Endodermal cell (in vitro differentiated cells): ENCODE data around the gene CAND2. TPM values are rescaled to one million over a fixed set of nuclear protein-coding genes. Genes with fewer than 3 reads are reported as not detected.

Experiments
- DNase-seq: peaks from one replicate; pipeline ENCODE4 v3.0.0-alpha.2; 2017
- H3K27ac ChIP-seq: 2 replicates; pipeline ENCODE4 v1.5.1; 2013; ENCODE audit warnings: mild to moderate bottlenecking, low read depth, low read length, moderate library complexity
- H3K27me3 ChIP-seq: 2 replicates; pipeline ENCODE4 v1.6.1; 2013; ENCODE audit warnings: mild to moderate bottlenecking, low read length, moderate library complexity; ENCODE audit not compliant: insufficient read depth, control insufficient read depth, poor library complexity, severe bottlenecking
- H3K36me3 ChIP-seq: 2 replicates; pipeline ENCODE4 v1.7.0; 2013; ENCODE audit warnings: mild to moderate bottlenecking, low read length, moderate library complexity; ENCODE audit not compliant: control insufficient read depth, insufficient read depth
- H3K4me1 ChIP-seq: one replicate; pipeline ENCODE4 v1.7.0; 2013; ENCODE audit warnings: low read length; ENCODE audit not compliant: control insufficient read depth, insufficient read depth
- H3K4me3 ChIP-seq: 2 replicates; pipeline ENCODE4 v1.5.1; 2013; ENCODE audit warnings: mild to moderate bottlenecking, low read length, moderate library complexity
- H3K9ac ChIP-seq: 2 replicates; pipeline ENCODE4 v1.6.1; 2013; ENCODE audit warnings: mild to moderate bottlenecking, low read length, moderate library complexity; ENCODE audit not compliant: poor library complexity, severe bottlenecking; ENCODE audit errors: extremely low read depth
- H3K9me3 ChIP-seq: 2 replicates; pipeline ENCODE4 v1.6.1; 2013; ENCODE audit warnings: mild to moderate bottlenecking, low read length, moderate library complexity; ENCODE audit not compliant: control insufficient read depth
- H3K27ac Mint-ChIP-seq: 2 replicates; pipeline ENCODE4 v1.8.0; 2020; ENCODE audit warnings: mixed read lengths
- H3K27me3 Mint-ChIP-seq: 2 replicates; pipeline ENCODE4 v1.8.0; 2021; ENCODE audit warnings: mild to moderate bottlenecking, mixed read lengths; ENCODE audit not compliant: insufficient read depth
- H3K36me3 Mint-ChIP-seq: 2 replicates; pipeline ENCODE4 v1.8.0; 2020; ENCODE audit warnings: low read depth, mixed read lengths
- H3K4me1 Mint-ChIP-seq: 2 replicates; pipeline ENCODE4 v1.8.0; 2020; ENCODE audit warnings: mixed read lengths
- H3K4me3 Mint-ChIP-seq: 2 replicates; pipeline ENCODE4 v1.8.0; 2020; ENCODE audit warnings: mild to moderate bottlenecking, moderate library complexity, mixed read lengths
- H3K9me3 Mint-ChIP-seq: 2 replicates; pipeline ENCODE4 v1.8.0; 2020; ENCODE audit warnings: mild to moderate bottlenecking, mixed read lengths
- CTCF ChIP-seq: fragments of 200-600 bp; sonication (generic); conservative IDR thresholded peaks from 2 replicates; pipeline ENCODE4 v1.5.0; 2021; ENCODE audit warnings: antibody characterized with exemption, mild to moderate bottlenecking
- WGBS, 2 experiments: methylation state at CpG; one replicate each; pipeline versions ENCODE4 v1.1.5 to v1.1.7; 2013; ENCODE audit warnings: missing lambda C conversion rate in 2 of 2, mixed read lengths in 1 of 2; ENCODE audit not compliant: insufficient coverage in 1 of 2, insufficient read length in 1 of 2; 5-methylcytosine and 5-hydroxymethylcytosine counted together
- total RNA-seq, 2 donors: library from RNA; stranded (reverse); fragmentation: NEBNext Ultra II Directional in 1 of 2; extraction: Animal tissue kit (Norgen Biotek cat#: 25700) in 1 of 2; gene quantifications; 2 replicates in 1 of 2; 3 replicates in 1 of 2; pipeline ENCODE4 v1.2.1, GENCODE V29; 2021

CAND2 gene
- total RNA-seq, 2 donors from 2014 or later: 7.8 to 15.0 TPM

- H3K27me3 ChIP-seq: no peaks in the 10 kb centered on the region
- WGBS, 2 experiments: 92 to 100% methylated on average over 5 to 8 of the region's 8 CpGs
- H3K27me3 Mint-ChIP-seq: peaks cover 7% of the 10 kb centered on the region
- H3K4me1 ChIP-seq: no peaks in the 10 kb centered on the region
- DNase-seq: peak; percentile 17
- H3K36me3 ChIP-seq: no peaks in the 10 kb centered on the region
- no peak overlapping the region for H3K4me3 ChIP-seq
- peak overlapping the region; percentile 78 for H3K4me3 Mint-ChIP-seq
- H3K9me3 Mint-ChIP-seq: no peaks in the 10 kb centered on the region
- H3K9ac ChIP-seq: no peak overlapping the region
- TF ChIP-seq CTCF: no peak
- H3K36me3 Mint-ChIP-seq: no peaks in the 10 kb centered on the region
- no peak overlapping the region for H3K27ac ChIP-seq
- H3K4me1 Mint-ChIP-seq: no peaks in the 10 kb centered on the region
- H3K9me3 ChIP-seq: no peaks in the 10 kb centered on the region
- H3K27ac Mint-ChIP-seq: no peak overlapping the region
These were observed 1.5 kb downstream of the CAND2 start for GRCh38 chr3:12797892-12798558.

GRCh38 chr3:12798559-12799179, 2.2 kb downstream of the CAND2 start:
- H3K36me3 ChIP-seq: peaks cover 5% of the 10 kb centered on the region
- H3K9ac ChIP-seq: no peak overlapping the region
- H3K27me3 ChIP-seq: no peaks in the 10 kb centered on the region
- no peaks in the 10 kb centered on the region for H3K4me1 ChIP-seq
- H3K4me1 Mint-ChIP-seq: no peaks in the 10 kb centered on the region
- no peaks in the 10 kb centered on the region for H3K36me3 Mint-ChIP-seq
- H3K9me3 Mint-ChIP-seq: no peaks in the 10 kb centered on the region
- 88 to 90% methylated on average over 9 to 12 of the region's 12 CpGs for WGBS, 2 experiments
- TF ChIP-seq CTCF: no peak
- no peak overlapping the region for H3K4me3 ChIP-seq
- no peaks in the 10 kb centered on the region for H3K9me3 ChIP-seq
- peaks cover 7% of the 10 kb centered on the region for H3K27me3 Mint-ChIP-seq
- no peak overlapping the region for H3K27ac ChIP-seq
- H3K4me3 Mint-ChIP-seq: no peak overlapping the region
- no peak overlapping the region for H3K27ac Mint-ChIP-seq
- no peak for DNase-seq

DNA sequence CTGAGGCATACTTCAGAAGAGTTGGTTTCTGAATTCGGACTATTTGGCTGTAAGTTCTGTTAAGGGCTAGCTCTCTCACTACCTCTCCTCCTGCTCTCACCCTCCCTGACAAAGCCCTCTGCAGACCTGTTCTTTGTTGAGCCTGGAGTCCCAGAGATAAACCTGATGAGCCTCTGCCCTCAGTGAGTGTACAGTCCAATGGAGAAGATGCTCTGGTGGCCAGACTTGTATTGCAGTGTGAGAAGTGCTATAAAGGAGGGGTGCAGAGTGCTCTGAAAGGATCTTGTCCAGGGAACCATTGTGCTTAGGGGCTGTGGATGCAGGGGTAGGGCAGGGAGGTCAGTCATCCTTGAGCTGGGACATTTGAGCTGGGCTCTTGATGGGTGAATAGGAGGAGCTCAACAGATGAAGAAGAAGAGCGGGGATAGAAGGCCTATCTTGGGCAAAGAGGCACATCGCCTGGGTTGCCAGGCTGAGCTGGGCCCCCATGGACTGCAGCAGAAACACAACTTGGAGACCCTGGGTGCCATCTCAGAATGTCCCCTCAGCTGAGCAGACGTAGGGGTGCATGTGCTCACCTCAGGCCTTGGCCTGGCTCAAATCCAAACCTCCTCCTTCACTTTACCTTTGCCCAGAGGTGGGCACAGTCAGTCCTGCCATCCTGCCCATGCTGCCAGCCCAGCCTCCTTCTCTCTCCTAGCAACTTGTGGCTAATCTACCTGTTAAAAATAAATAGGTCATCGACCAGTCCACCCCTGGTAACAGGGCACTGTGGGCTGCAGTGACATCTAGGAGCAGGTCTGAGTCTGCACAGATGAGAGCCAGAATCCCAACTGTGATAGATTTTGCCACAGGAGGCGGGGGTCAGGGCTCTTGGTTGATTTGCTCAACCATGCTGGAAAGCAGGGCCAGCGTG, 3.3 kb downstream of the CAND2 start:
- no peak for DNase-seq
- no peak overlapping the region for H3K4me3 ChIP-seq
- Mint-ChIP-seq H3K9me3 (no peaks in the 10 kb centered on the region), H3K36me3 (no peaks in the 10 kb centered on the region), H3K27me3 (peaks cover 7% of the 10 kb centered on the region), H3K4me1 (no peaks in the 10 kb centered on the region), H3K27ac (no peak overlapping the region), H3K4me3 (no peak overlapping the region)
- H3K4me1 ChIP-seq: no peaks in the 10 kb centered on the region
- H3K9ac ChIP-seq: no peak overlapping the region
- TF ChIP-seq CTCF: no peak
- WGBS, 2 experiments: 92 to 98% methylated on average over 5 to 7 of the region's 7 CpGs
- H3K27ac ChIP-seq: no peak overlapping the region
- no peaks in the 10 kb centered on the region for H3K9me3 ChIP-seq
- H3K36me3 ChIP-seq: peaks cover 10% of the 10 kb centered on the region
- H3K27me3 ChIP-seq: no peaks in the 10 kb centered on the region
